Measurements from ENCODE around the gene MMP11. TPM values are rescaled to one million over a fixed set of nuclear protein-coding genes. Genes with fewer than 3 reads are reported as not detected.
A peak's percentile ranks its signal among the peaks of the same experiment; 100 is the strongest.

The MMP11 gene
- total and polyA plus RNA-seq, 11 donors: 5.2 to 17.0 (median 10.4) TPM

DNA sequence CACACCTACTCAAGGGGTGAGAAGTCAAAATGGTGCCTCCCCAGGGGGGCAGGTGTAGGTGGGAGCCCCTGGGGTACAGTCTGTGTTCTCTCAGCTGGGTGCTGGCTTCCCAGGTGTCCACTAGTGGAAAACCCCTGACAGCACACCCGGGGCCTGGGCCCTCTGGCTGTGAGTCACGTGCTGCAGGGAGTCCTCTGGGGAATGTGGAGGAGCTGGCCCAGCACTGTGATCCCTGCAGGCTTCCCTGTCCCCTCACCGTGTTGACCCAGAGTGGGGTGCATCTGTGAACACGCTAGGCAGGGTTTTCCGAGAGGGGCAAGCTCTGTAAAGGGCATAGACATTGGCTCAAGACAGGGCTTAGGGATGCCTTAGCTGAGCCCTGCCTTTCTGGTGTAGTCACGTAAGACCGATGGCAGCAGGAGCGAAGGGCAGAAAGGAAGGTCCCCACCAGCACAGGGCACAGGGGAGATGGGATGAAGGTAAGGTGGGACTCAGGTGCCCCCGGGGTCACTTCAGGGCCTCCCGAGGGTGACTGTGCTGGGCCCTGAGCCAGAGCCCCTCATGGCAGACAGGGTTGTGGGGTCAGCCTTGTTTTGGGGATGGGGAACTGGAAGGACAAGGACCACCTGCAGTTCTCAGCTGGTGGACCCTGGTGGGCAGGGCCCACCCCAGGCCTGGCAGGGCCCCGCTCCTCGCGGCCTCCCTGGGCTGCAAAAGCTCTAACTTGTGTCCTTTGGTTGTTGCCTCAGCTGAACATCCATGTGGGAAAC lies 52.0 kb downstream of the MMP11 start:
- WGBS, 4 donors: 77 to 86% (median 80%) methylated on average over 12 to 13 of the region's 13 CpGs

GRCh38 chr22:23825246-23825905 lies 52.7 kb downstream of the MMP11 start:
- peak overlapping the region in 7 of 12 donors; percentile 15 to 97 (median 76) for H3K27ac ChIP-seq
- no peaks in the 10 kb centered on the region for H3K27me3 ChIP-seq
- TF ChIP-seq POLR2A (IDR thresholded peaks at IDR 0.05): no peak
- TF ChIP-seq, protein P1, sequence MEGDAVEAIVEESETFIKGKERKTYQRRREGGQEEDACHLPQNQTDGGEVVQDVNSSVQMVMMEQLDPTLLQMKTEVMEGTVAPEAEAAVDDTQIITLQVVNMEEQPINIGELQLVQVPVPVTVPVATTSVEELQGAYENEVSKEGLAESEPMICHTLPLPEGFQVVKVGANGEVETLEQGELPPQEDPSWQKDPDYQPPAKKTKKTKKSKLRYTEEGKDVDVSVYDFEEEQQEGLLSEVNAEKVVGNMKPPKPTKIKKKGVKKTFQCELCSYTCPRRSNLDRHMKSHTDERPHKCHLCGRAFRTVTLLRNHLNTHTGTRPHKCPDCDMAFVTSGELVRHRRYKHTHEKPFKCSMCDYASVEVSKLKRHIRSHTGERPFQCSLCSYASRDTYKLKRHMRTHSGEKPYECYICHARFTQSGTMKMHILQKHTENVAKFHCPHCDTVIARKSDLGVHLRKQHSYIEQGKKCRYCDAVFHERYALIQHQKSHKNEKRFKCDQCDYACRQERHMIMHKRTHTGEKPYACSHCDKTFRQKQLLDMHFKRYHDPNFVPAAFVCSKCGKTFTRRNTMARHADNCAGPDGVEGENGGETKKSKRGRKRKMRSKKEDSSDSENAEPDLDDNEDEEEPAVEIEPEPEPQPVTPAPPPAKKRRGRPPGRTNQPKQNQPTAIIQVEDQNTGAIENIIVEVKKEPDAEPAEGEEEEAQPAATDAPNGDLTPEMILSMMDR (IDR thresholded peaks at IDR 0.05): no peak
- no peak overlapping the region for H3K4me3 ChIP-seq
- WGBS, 4 donors: 88 to 97% (median 91%) methylated on average over 11 to 12 of the region's 12 CpGs
- DNase-seq (no peak), ATAC-seq (no peak)
- H3K36me3 ChIP-seq: peaks cover 0 to 96% (median 78%) of the 10 kb centered on the region in 9 donors
- intact Hi-C loops (cut with DNase I): no loop called here
- no peaks in the 10 kb centered on the region for H3K9me3 ChIP-seq
- H3K4me1 ChIP-seq: peaks cover 7 to 93% (median 48%) of the 10 kb centered on the region in 12 donors

More for the DNA sequence above, 52.0 kb downstream of the MMP11 start:
- ATAC-seq (no peak), DNase-seq (peak in 1 of 5 donors; percentile 32)
- peak overlapping the region in 9 of 12 donors; percentile 55 to 97 (median 77) for H3K27ac ChIP-seq
- H3K9me3 ChIP-seq: no peaks in the 10 kb centered on the region
- no peak overlapping the region for H3K4me3 ChIP-seq
- no peaks in the 10 kb centered on the region for H3K27me3 ChIP-seq
- intact Hi-C loops (cut with DNase I): no loop called here
- peaks cover 7 to 87% (median 47%) of the 10 kb centered on the region in 12 donors for H3K4me1 ChIP-seq
- TF ChIP-seq POLR2A (IDR thresholded peaks at IDR 0.05): no peak
- TF ChIP-seq, protein P1 (IDR thresholded peaks at IDR 0.05): no peak
- peaks cover 0 to 96% (median 81%) of the 10 kb centered on the region in 9 donors for H3K36me3 ChIP-seq

GRCh38 chr22:23826510-23827350 lies 54.1 kb downstream of the MMP11 start:
- ATAC-seq: no peak
- TF ChIP-seq POLR2A (IDR thresholded peaks at IDR 0.05): no peak
- TF ChIP-seq, protein P1 (IDR thresholded peaks at IDR 0.05): no peak
- Histone ChIP-seq H3K4me3 (no peak overlapping the region), H3K27ac (peak overlapping the region in 10 of 12 donors; percentile 43 to 97 (median 76)), H3K36me3 (peaks cover 0 to 95% (median 67%) of the 10 kb centered on the region in 9 donors), H3K9me3 (no peaks in the 10 kb centered on the region), H3K27me3 (no peaks in the 10 kb centered on the region), H3K4me1 (peaks cover 7 to 96% (median 56%) of the 10 kb centered on the region in 12 donors)
- peak in 3 of 5 donors; percentile 36 to 58 (median 58) for DNase-seq
- intact Hi-C loops (cut with DNase I): no loop called here
- WGBS, 4 donors: 62 to 75% (median 68%) methylated on average over 15 of the region's 15 CpGs
